Thoracic aorta endothelial cell (primary cell): ENCODE measurements around the gene MIXL1. TPM values are rescaled to one million over a fixed set of nuclear protein-coding genes. Genes with fewer than 3 reads are reported as not detected.

ENCODE experiments used
- total RNA-seq: library from RNA; depleted of rRNA; stranded (reverse); fragments of >200 nt; gene quantifications from 2 replicates; pipeline ENCODE4 v1.2.3, GENCODE V29; 2012

Gene MIXL1
- 0.13 and 0.14 TPM in 2 replicates for total RNA-seq

GRCh38 chr1:226223157-226223785 is at the start of gene MIXL1:
Gene MIXL1 (plus strand): TSS chr1:226223664. CDS start chr1:226223682, 18 bp downstream.

GRCh38 chr1:226186124-226187018 is 37.1 kb upstream of the MIXL1 start, which contains the start of gene ACBD3:
Gene ACBD3 (minus strand): TSS chr1:226186741. CDS start chr1:226186675, 66 bp downstream.

Other genes starting within 250 kb of the MIXL1 start
- 25.2 and 28.1 TPM in 2 replicates for gene SDE2, start 224.3 kb upstream of the MIXL1 start, total RNA-seq
- 241 and 295 TPM in 2 replicates for gene H3-3A, start 160.9 kb upstream of the MIXL1 start, total RNA-seq
- gene ACBD3, start 36.9 kb upstream of the MIXL1 start, total RNA-seq: 51.6 and 57.8 TPM in 2 replicates
- 12.8 and 17.4 TPM in 2 replicates for gene LIN9, start 85.5 kb downstream of the MIXL1 start, total RNA-seq
- gene PARP1, start 184.4 kb downstream of the MIXL1 start, total RNA-seq: 180 and 204 TPM in 2 replicates